GM19395 (cell line): ENCODE data around the gene ETFBKMT.
"Not testable (repeated sequence)": the region's sequence is repeated elsewhere in the genome, so short reads cannot be mapped to it uniquely, and the experiment has no call there.

Source experiments
- ATAC-seq: cut with Tn5 transposase; IDR thresholded peaks from one replicate; pipeline ENCODE4 v1.9.1; 2021; ENCODE audit warnings: mild to moderate bottlenecking, moderate library complexity; ENCODE audit not compliant: unreplicated experiment

Gene ETFBKMT

DNA sequence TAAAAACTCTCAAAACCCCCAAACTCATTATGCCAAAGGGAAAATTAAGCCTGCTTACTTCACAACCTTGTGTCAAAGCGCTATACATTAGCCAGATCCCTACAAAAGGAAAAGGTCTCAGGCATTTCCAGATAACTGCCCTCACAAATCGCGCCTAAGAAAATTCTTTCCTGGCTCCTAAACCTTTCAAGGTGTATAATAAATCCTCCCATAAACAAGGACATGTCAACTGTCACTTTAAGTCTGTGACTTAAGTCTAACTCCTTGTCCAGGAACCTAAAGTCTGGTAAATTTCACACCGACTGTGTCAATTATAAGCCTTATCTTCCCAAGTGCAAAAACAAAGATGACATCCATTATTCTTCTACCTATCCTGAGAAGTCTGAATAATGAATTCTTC, 4.3 kb upstream of the ETFBKMT start:
- no peak for ATAC-seq

DNA sequence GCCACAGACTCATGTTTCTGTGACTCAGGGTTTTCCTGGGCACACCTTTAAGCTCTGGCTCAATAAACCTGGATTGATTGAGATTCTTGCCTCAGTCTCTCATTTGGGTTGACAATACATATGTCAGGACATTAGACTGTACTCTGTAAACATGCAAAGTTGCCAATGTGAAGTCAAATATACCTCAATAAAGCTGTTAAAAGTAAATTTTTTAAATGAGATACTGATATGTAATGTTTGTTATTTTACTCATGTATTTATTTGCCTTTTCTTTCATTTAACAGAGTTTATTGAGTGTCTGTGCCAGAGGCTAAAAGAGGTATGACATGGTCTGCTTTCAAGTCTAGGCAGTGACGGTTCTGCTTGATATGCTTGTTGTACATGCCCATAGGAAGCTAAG, 3.7 kb upstream of the ETFBKMT start:
- ATAC-seq = no peak

DNA sequence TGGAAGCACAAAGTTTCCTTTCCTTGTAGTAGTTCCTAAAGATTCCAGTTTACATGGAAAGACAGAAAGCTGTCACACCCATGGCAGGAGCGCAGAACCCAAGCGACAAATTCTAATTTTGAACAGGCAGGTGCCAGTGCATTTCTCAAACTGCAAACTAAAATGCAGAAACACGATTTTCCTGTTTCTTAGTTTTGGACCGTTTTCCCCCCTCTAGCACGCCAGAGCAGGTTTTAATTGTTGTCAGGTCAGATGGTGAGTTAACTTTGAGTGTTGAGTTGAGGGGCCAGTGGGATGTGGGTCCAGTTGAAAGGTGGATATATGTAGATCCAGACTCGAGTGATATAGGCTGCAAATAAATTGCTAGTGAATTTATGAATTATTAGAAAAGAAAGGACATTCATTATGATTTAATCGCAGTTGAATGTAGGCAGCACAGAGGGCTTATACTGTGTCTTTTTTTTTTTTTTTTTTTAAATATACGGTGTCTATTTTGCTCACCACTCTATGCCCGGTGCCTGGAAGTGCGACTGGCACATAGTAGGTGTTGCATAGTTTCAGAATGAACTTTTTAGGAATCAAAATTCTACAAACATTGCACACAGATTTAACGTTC, 909 bp upstream of the ETFBKMT start:
- peak; percentile 20 for ATAC-seq

DNA sequence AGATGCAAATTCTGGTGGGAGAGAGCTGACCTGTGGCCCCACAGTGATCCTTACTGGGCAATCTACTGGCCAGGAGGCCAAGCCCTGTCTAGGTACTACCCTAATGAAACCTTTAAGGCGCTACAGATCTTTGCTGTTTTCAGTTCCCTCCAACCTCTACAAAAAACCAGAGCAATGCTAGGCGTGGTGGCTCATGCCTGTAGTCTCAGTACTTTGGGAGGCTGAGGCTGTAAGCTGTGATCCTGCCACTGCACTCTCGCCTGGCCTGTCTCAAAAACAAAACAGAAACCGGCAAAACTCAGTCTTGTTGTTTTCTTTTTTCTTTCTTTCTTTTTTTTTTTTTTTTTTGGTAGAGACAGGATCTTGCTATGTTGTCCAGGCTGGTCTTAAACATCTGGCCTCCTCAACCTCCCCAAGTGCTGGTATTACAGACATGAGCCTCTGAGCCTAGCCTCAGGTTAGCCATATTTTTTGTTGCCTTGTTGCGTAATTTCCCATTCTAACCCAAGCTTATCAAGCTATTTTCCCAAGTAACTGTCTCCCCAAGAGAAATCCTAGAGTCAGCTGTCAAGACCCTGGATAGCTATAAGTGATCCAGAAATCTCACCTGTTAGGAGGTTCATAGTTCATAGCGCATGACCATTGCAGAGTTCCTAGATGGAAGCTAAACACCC, 2.8 kb downstream of the ETFBKMT start:
- ATAC-seq = no peak

DNA sequence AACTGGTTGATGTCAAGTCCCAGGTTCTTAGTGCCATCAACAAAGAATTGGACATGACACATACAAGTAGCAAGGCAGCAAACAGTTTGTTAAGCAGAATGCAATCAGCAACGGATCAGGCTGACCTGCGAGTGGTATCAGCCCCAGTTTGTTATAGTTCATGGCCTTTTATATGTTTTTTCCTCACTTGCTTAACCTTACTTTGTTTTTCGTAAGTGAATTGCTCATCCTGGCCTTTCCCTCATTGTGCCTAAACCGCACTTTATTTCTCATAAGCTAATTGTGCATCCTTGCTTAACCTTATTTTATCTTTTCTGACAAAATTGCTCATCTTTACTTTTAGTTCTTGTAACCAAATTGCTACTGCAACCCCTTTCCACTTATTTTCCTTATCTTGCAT, 4.1 kb downstream of the ETFBKMT start:
- ATAC-seq = no peak

DNA sequence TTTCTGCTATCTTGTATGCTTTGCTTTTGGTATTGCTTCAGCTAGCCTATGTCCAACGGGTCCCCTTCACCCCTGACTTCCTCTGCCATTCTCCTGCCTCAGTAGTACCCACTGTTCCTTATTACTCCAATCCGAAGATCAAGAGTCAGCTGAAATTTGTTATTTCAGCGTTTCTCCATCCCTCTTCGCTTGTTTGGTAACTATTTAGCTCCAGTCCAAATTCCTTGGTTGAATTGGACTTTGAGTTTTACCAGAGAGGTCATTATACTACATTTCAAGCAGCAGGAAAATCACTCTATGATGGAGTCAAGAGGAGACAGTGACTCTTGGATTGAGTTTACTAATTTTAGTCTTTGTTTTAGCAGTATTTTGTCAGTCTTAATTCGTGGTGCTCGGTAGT, 4.5 kb downstream of the ETFBKMT start:
- no peak for ATAC-seq

DNA sequence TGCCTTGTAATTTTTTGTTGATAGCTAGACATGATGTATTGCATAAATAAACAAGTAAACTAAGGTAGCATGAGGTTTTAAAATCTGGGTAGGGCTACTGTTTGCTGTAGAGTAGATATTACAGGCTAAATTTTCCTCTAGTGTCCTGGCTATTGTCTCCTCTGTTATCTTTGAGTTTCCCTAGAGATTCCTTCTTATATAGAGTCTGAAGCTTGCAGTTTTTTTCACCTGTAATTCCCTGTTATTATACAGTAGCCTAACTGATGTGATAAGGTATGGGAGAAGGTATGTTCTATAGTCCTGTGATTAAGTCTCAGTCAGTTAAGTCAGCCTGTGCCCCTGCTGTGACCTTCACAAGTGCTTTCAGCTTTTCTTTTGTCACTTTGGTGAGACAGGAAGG, 9.5 kb downstream of the ETFBKMT start:
- ATAC-seq = no peak

DNA sequence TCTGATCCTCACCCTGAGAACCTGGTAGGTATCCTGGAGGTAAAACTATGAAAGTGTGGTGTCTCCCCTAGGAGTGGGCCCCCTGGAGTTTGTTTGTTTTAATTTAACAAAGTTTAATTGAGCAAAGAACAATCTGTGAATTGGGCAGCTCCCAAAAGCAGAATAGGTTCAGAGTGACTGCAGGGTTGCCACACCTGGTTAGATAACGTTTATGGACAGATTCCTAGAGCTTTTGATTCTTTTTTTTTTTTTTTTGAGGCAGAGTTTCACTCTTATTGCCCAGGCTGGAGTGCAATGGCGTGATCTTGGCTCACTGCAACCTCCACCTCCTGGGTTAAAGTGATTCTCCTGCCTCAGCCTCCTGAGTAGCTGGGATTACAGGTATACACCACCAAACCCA, 10.1 kb downstream of the ETFBKMT start:
- not testable (repeated sequence) for ATAC-seq

DNA sequence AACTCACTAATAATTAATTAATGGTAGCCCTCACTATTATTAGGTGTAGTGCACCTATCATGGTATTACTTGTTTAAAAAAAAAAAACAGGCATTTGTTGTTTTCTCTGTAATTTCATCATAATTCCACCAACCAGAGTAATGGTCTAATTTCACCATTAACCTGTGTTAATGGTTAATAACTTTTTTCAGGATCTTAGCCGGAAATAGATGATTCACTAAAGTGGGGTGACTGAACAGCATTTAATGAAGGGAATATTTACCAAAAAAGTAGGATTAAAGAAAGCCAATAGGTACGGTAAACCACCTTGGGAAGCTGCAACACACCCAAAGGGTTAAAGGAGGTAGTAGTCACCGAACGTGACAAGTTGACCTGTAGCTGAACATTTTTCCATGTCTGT, 13.0 kb downstream of the ETFBKMT start:
- no peak for ATAC-seq

DNA sequence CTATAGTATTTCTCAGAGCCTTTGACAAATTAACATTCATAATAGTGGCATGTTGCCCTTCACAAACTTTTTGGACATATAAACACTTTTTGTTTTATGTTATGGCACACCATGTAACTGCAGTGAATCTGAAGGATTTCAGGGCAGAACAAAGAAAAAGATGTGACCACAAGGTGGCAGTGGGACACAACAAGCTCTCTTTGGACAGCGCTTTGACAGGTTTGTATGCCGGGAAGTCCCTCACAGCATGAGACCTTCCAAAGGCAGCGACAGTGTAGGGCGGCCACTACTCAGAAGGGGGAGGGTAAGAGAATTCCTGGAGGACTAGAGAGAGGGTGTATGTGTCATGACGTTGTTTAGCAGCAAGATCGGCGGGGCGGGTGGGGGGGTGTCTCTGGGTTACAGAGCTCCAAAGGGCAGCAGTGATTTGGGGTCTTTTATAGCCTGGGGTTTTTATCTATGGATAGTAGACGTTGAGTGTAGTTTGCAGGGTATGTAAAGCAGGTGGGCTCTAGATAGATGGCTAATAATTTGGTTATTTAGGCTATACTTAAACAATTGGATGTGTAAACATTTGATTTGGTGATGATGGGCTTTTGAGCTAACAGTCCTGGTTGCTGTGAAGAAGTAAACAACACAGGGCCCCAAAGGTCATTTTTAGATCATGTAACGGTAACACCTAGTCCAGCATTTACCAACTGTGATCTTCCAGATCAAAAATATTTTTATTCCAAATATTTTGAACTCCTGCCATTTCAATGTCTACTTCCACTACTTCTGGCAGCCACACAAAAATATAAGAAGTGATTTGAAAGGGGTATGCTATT, 22.9 kb downstream of the ETFBKMT start:
- peak; percentile 93 for ATAC-seq

DNA sequence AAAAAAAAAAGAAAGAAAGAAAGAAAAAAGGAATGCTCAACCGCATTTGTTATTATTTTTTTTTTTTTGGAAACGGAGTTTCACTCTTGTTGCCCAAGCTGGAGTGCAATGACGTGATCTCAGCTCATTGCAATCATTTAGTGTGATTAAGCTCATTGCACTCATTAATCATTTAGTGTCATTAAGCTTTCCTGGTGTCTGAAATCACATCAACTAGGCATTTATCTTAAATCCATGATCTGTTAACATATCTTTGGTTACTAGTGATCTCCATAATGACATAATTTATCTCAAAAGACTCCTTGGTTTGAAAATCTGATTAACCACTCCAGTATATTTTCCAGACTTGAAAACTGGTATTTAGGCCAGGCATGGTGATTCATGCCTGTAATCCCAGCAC, 26.3 kb downstream of the ETFBKMT start:
- ATAC-seq = no peak

DNA sequence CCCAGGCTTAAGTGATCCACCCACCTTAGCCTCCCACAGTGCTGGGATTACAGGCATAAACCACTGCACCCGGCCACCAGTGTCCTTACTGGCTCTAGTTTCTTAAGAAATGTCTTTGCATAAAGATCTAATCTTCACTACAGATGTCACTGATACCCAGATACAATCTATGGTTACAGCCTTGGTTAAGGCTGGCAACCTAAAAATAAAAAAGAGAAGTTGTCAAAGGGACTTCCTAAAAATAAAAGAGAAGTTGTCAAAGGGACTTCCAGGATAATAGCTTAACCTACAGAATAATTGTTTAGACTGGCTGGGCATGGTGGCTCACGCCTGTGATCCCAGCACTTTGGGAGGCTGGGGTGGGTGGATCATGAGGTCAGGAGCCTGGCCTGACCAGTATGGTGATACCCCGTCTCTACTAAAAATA, 27.6 kb downstream of the ETFBKMT start:
- peak; percentile 49 for ATAC-seq

DNA sequence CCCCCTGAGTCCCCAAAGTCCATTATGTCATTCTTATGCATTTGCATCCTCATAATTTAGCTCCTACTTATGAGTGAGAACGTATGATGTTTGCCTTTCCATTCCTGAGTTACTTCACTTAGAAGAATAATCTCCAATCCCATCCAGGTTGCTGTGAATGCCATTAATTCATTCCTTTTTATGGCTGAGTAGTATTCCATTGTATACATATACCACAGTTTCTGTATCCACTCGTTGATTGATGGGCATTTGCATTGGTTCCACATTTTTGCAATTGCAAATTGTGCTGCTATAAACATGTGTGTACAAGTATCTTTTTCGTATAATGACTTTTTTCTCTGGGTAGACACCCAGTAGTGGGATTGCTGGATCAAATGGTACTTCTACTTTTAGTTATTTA, 30.4 kb downstream of the ETFBKMT start:
- ATAC-seq = not testable (repeated sequence)

DNA sequence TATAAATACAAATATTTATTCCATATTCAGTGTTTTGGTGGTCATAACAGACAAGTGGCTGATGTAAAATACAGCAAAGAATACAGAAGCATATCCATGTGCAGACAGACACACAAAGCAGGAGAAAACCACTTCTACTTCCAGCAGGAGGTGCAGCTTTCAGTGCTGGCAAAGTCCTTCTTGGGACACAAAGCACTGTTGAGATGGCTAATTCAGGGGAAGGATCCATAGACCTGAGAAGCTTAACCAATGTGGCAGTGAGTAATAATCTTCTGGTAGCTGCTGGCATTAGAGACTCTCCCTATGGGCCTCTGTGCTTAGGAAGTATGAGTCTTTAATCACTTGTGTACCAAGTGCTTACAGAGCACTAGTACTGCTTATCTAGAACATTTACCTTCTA, 42.6 kb downstream of the ETFBKMT start:
- no peak for ATAC-seq

DNA sequence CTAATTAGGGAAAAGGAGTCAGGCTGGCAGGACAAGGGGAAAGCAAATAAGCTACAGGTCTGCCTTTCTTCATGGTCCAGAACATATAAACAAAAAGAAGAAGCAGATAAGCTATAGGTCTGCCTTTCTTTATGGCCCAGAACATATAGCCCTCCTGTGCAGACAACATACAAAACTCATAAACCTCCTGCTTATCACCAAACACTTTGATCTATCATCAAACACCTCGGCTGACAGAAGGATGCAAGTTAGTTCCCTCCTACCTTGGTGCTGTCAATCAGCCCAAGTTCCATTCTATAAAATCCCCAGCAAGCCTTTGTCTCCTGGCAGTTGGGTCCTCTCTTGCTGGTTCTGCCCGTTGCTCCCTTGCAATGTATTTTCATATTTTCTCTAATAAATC, 46.1 kb downstream of the ETFBKMT start:
- ATAC-seq = no peak

DNA sequence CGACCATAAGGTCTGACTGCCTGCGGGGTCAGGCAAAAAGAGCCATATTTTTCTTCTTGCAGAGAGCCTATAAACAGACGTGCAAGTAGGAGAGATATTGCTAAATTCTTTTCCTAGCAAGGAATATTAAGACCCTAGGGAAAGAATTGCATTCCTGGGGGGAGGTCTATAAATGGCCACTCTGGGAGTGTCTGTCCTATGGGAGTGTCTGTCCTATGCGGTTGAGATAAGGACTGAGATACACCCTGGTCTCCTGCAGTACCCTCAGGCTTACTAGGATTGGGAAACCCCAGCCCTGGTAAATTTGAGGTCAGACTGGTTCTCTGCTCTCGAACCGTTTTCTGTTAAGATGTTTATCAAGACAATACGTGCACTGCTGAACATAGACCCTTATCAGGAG, 48.6 kb downstream of the ETFBKMT start:
- ATAC-seq = not testable (repeated sequence)

DNA sequence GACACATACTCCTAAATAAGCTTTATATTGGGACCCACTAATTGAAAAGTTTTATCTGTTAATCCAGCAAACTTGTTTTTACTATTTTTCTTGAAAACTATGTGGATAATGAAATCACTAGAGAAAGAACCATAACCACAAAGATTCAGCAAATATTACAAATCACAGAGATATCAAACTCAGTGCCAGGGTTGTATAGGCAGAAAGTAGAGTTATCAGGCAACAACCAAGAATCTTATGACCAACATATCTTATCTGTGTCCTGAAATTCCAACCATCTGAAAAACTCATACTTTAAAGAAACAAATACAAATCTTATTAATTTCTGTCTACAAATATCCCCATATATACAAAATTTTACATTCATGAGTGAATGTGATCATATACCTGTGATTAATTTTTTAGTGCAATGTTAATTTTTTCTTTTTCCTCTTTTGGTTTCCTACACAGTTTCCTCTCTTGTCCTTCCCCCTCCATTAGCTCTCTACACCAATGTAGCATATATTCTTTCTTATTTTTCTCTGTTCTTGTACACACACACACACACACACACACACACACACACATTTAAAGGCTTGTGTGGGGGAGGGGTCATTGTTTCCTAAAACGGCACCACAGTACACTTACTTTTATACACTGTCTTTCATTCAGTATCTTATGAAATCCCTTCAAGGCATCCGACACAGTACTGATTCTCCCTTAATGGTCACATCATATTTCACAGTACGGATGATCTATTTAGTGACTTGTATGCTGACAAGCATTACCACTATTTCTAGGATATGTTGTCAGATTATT, 50.7 kb downstream of the ETFBKMT start:
- no peak for ATAC-seq

DNA sequence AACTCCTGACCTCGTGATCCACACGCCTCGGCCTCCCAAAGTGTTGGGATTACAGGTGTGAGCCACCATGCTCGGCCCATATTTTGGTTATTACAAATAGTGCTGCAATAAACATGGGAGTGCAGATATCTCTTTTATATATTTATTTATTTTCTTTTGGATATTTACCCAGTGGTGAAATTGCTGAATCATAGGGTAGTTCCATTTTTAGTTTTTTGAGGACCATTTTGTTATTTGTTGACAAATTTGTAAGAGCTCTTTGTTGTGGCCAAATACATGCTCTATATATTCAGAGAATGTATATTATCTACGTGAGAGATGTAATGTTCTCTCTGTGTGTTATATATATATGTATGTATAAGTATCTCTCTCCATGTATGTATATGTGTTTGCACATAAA, 53.4 kb downstream of the ETFBKMT start:
- ATAC-seq = no peak

DNA sequence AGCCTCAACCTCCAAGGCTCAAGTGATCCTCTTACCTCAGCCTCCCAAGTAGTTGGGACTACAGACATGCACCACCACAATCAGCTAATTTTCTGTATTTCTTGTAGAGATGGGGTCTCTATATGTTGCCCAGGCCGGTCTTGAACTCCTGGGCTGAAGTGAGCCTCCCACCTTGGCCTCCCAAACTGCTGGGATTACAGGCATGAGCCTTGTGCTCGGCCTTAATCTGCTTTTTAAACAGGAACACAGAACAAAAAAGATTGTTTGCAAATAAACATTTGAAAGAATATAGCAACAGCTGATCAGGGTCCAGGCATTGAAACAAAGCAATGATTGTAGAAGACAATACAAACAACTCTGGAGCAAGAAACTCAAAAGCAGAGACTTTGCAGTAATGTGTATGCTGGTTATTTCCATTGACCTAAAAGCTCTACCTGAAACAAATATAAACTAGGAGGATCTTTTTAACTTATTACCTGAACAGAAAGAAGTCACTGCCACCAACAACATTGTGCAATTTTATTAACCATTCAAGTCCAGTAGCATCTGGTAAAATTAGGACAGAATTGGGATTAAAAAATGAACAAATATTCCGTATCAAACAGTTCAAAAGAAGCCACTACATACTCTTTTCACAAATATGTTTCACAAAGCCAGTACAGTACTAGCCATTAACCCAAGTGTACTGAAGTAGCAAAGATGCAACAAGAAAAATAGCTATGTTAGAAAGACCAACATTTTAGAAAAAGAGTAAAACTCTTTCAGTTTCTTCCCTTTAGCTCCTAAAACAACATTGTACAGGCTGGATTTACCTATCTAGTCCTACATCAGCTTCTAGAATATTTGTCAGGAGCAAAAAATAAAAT, 55.2 kb downstream of the ETFBKMT start:
- peak; percentile 43 for ATAC-seq

DNA sequence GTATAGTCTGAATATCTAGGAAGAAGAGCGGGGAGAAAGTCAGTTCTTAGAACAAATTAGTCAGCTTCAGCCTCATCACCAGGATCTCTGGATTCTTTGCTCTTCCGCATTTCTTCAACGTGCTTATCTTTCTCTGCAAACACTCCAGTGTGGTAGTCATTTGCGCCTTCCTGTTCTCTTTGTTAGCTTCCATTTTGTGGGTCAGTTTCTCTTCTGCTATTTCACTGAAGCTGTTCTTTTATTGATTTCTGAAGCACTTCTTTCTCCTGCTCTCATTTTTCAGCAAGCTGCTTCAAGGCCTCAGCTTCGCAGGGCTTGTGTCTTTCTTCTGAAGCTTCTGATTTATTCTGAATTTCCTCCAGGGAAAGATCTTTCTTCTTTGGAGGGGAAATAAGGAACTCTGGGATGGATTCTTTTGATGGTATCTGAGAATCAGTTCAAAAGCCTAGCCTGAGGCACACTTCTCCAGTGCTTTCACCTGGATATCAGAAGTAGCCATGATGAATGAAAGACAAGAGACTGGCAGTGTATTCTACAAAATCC, 55.9 kb downstream of the ETFBKMT start:
- ATAC-seq = peak; percentile 96
